ENCODE data around the gene GARS1. TPM values are rescaled to one million over a fixed set of nuclear protein-coding genes. Genes with fewer than 3 reads are reported as not detected.

GARS1 gene
- total RNA-seq, 1 donor from 2014 or later = 42.3 TPM

DNA sequence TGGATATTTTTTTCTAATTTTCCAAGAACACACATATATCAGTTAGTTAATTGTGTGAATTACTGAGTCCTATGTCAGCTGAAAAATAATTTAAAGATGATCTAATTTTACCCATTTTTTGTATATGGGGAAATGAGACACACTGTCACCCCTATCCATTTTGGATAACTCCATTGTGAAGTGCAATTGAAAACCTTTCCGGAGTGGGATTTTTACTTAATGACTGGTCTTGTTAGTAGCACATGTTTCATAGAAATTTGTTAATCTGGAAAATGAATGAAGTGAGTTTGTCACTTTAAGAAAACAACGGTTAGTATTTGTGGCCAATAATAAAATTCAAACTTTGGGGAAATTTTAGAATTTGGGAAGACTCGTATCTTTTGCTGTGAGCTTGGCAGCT, 2.0 kb downstream of the GARS1 start:
- intact Hi-C loops (cut with micrococcal nuclease) = no loop called here
- no peak for DNase-seq
- peaks cover 51% of the 10 kb centered on the region for H3K4me1 ChIP-seq
- no peak overlapping the region for H3K27ac ChIP-seq (replicated peaks)
- peaks cover 33% of the 10 kb centered on the region for H3K36me3 ChIP-seq
- H3K4me3 ChIP-seq = peak overlapping the region; percentile 97
- TF ChIP-seq, protein P1, sequence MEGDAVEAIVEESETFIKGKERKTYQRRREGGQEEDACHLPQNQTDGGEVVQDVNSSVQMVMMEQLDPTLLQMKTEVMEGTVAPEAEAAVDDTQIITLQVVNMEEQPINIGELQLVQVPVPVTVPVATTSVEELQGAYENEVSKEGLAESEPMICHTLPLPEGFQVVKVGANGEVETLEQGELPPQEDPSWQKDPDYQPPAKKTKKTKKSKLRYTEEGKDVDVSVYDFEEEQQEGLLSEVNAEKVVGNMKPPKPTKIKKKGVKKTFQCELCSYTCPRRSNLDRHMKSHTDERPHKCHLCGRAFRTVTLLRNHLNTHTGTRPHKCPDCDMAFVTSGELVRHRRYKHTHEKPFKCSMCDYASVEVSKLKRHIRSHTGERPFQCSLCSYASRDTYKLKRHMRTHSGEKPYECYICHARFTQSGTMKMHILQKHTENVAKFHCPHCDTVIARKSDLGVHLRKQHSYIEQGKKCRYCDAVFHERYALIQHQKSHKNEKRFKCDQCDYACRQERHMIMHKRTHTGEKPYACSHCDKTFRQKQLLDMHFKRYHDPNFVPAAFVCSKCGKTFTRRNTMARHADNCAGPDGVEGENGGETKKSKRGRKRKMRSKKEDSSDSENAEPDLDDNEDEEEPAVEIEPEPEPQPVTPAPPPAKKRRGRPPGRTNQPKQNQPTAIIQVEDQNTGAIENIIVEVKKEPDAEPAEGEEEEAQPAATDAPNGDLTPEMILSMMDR (IDR thresholded peaks at IDR 0.05; ENCODE audit: borderline replicate concordance) = no peak
- no peaks in the 10 kb centered on the region for H3K27me3 ChIP-seq (ENCODE audit: low read depth)
- H3K9me3 ChIP-seq (replicated peaks) = no peaks in the 10 kb centered on the region

- no peak overlapping the region for H3K4me3 ChIP-seq
- intact Hi-C loops (cut with micrococcal nuclease) = no loop called here
- TF ChIP-seq, protein P1 (IDR thresholded peaks at IDR 0.05; ENCODE audit: borderline replicate concordance) = no peak
- DNase-seq = no peak
- H3K27me3 ChIP-seq (ENCODE audit: low read depth) = no peaks in the 10 kb centered on the region
- peaks cover 37% of the 10 kb centered on the region for H3K4me1 ChIP-seq
- H3K36me3 ChIP-seq = peaks cover 49% of the 10 kb centered on the region
- H3K9me3 ChIP-seq (replicated peaks) = no peaks in the 10 kb centered on the region
- H3K27ac ChIP-seq (replicated peaks) = no peak overlapping the region
Measured at GRCh38 chr7:30598121-30598876, 3.6 kb downstream of the GARS1 start.

DNA sequence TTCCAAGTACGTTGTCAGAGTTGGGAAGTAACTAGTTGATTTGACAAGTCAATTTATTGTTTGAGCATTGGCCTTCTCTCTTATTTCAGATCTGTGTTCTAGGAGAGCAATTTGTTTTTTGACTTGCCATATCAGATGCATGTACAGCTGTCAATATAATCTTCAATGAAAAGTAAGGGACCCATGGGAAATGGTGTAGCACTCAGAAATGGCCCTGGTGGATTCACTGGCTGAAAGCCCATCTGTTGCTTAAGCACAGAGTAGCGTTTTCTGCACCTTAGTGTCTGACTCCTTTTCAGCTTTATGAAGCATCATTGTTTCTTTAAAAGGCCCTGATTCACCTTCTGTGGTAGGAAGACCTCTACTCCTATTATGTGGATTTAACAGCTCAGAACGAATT, 10.2 kb downstream of the GARS1 start:
- no peaks in the 10 kb centered on the region for H3K9me3 ChIP-seq (replicated peaks)
- H3K4me1 ChIP-seq = no peaks in the 10 kb centered on the region
- peaks cover 97% of the 10 kb centered on the region for H3K36me3 ChIP-seq
- intact Hi-C loops (cut with micrococcal nuclease) = no loop called here
- TF ChIP-seq, protein P1 (IDR thresholded peaks at IDR 0.05; ENCODE audit: borderline replicate concordance) = no peak
- no peak overlapping the region for H3K27ac ChIP-seq (replicated peaks)
- DNase-seq = no peak
- H3K4me3 ChIP-seq = no peak overlapping the region
- H3K27me3 ChIP-seq (ENCODE audit: low read depth) = no peaks in the 10 kb centered on the region

- Histone ChIP-seq H3K27ac (replicated peaks) (no peak overlapping the region), H3K4me3 (no peak overlapping the region), H3K27me3 (ENCODE audit: low read depth) (no peaks in the 10 kb centered on the region), H3K36me3 (peaks cover 97% of the 10 kb centered on the region), H3K9me3 (replicated peaks) (no peaks in the 10 kb centered on the region), H3K4me1 (no peaks in the 10 kb centered on the region)
- intact Hi-C loops (cut with micrococcal nuclease) = no loop called here
- no peak for DNase-seq
- TF ChIP-seq, protein P1 (IDR thresholded peaks at IDR 0.05; ENCODE audit: borderline replicate concordance) = no peak
Measured at GRCh38 chr7:30605832-30606231, 11.2 kb downstream of the GARS1 start.

DNA sequence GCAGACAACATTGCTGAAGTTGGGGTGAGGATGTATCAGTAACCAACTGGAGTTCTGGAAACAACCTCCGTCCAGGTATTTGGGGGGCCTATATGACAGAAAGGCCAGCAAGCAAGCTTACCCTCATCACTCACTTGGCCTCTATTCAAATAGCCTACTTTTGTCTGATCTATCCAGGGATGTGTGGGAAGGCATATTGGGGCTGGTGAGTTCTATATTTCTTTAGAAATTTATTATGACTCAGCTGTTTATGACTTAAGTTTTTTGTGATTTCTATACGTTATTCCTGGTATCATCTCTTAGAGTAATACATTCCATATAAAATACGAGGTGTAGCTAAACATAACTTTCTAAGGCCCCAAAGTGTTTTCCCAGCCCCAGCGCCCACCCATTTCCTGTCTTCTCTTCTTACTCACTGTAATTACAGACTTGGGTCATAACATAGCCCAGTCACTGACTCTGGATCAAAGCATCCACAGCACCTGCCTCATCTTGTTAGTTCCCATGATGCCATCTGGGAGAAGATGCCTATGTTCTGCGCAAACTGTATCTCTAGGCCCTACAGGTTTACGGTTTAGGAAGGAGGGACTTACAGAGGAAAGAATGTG, 18.1 kb downstream of the GARS1 start:
- TF ChIP-seq, protein P1 (IDR thresholded peaks at IDR 0.05; ENCODE audit: borderline replicate concordance) = no peak
- Histone ChIP-seq H3K4me1 (no peaks in the 10 kb centered on the region), H3K27ac (replicated peaks) (no peak overlapping the region), H3K9me3 (replicated peaks) (no peaks in the 10 kb centered on the region), H3K36me3 (peaks cover 98% of the 10 kb centered on the region), H3K27me3 (ENCODE audit: low read depth) (no peaks in the 10 kb centered on the region), H3K4me3 (no peak overlapping the region)
- no peak for DNase-seq
- intact Hi-C loops (cut with micrococcal nuclease) = no loop called here

Measured in left ventricle myocardium inferior (tissue), 1 donor.